Osteoblast (primary cell): ENCODE measurements around the gene DRC3. TPM values are rescaled to one million over a fixed set of nuclear protein-coding genes. Genes with fewer than 3 reads are reported as not detected.

Source experiments
- DNase-seq: peaks from one replicate; pipeline ENCODE4 v3.0.0; 2011; ENCODE audit warnings: low spot score, mixed read lengths; ENCODE audit not compliant: insufficient read length; ENCODE audit errors: missing footprints
- H2AFZ ChIP-seq: 2 replicates; pipeline ENCODE4 v1.6.0; 2011; ENCODE audit warnings: mild to moderate bottlenecking, low read length
- H3K27ac ChIP-seq: 2 replicates; pipeline ENCODE4 v1.5.1; 2011; ENCODE audit warnings: mild to moderate bottlenecking, low read depth, low read length, moderate library complexity
- H3K27me3 ChIP-seq: 2 replicates; pipeline ENCODE4 v1.6.0; 2012; ENCODE audit warnings: mild to moderate bottlenecking, control low read depth, inconsistent platforms, low read length, moderate library complexity; ENCODE audit not compliant: insufficient read depth
- H3K36me3 ChIP-seq: 2 replicates; pipeline ENCODE4 v1.5.1; 2011; ENCODE audit warnings: mild to moderate bottlenecking, low read length, control low read depth, moderate library complexity; ENCODE audit not compliant: insufficient read depth
- H3K4me1 ChIP-seq: 2 replicates; pipeline ENCODE4 v1.5.1; 2011; ENCODE audit warnings: mild to moderate bottlenecking, low read length, control low read depth, moderate library complexity; ENCODE audit not compliant: insufficient read depth
- H3K4me2 ChIP-seq: 2 replicates; pipeline ENCODE4 v1.6.0; 2011; ENCODE audit warnings: mild to moderate bottlenecking, low read length; ENCODE audit not compliant: insufficient read depth
- H3K4me3 ChIP-seq: fragments of 200-600 bp; sonication (generic); 3 replicates; pipeline ENCODE4 v1.5.1; 2012; ENCODE audit warnings: mild to moderate bottlenecking, low read length, inconsistent platforms; ENCODE audit not compliant: insufficient read depth
- H3K79me2 ChIP-seq: 2 replicates; pipeline ENCODE4 v1.6.0; 2012; ENCODE audit warnings: mild to moderate bottlenecking, low read length, control low read depth, inconsistent platforms; ENCODE audit not compliant: insufficient read depth
- H3K9me3 ChIP-seq: 2 replicates; pipeline ENCODE4 v1.5.1; 2011; ENCODE audit warnings: low read depth, low read length, control low read depth
- H4K20me1 ChIP-seq: 2 replicates; pipeline ENCODE4 v1.6.0; 2012; ENCODE audit warnings: mild to moderate bottlenecking, low read length, control low read depth; ENCODE audit not compliant: insufficient read depth
- total RNA-seq: library from RNA; depleted of rRNA; stranded (reverse); fragments of >200 nt; gene quantifications from 2 replicates; pipeline ENCODE4 v1.2.3, GENCODE V29; 2012
- TF ChIP-seq, protein P1 (sequence below): IDR thresholded peaks from 2 replicates; pipeline ENCODE4 v1.5.1; 2011; ENCODE audit warnings: mild to moderate bottlenecking, low read depth, low read length, moderate library complexity; ENCODE audit errors: extremely low read depth

DRC3 gene
- total RNA-seq, 1 donor = 2.9 TPM

DNA sequence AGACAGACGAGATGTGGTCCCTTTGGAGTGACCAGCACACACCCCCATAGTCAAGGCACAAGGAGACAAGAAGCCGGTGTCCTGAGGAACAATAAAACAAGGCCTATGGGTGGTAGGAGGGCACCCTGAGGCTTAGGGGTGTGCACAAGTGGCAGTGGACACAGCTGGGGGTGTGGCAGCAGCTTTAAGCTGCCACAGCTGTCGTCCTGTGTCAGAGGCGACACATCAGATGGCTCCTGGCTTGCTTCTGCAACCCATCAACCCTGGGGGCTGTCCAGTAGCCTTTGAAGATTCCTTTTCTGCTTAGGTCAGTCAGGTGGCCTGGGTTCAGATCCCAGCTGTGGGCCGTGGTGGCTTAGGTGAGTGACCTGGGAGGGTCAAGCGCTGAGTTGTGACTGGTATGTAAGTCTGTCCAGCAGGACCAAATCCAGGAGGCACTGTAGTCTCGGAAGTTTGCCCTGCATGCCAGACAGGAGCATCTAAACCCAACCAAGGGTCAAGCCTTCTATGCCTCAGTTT lies 15.8 kb downstream of the DRC3 start:
- H3K4me2 ChIP-seq = no peak overlapping the region
- no peaks in the 10 kb centered on the region for H3K27me3 ChIP-seq
- H3K4me3 ChIP-seq = no peak overlapping the region
- H3K9me3 ChIP-seq = no peaks in the 10 kb centered on the region
- peaks cover 10% of the 10 kb centered on the region for H3K4me1 ChIP-seq
- no peak for DNase-seq
- no peaks in the 10 kb centered on the region for H3K79me2 ChIP-seq
- no peak overlapping the region for H2AFZ ChIP-seq
- no peaks in the 10 kb centered on the region for H4K20me1 ChIP-seq
- H3K27ac ChIP-seq = no peak overlapping the region
- TF ChIP-seq, protein P1, sequence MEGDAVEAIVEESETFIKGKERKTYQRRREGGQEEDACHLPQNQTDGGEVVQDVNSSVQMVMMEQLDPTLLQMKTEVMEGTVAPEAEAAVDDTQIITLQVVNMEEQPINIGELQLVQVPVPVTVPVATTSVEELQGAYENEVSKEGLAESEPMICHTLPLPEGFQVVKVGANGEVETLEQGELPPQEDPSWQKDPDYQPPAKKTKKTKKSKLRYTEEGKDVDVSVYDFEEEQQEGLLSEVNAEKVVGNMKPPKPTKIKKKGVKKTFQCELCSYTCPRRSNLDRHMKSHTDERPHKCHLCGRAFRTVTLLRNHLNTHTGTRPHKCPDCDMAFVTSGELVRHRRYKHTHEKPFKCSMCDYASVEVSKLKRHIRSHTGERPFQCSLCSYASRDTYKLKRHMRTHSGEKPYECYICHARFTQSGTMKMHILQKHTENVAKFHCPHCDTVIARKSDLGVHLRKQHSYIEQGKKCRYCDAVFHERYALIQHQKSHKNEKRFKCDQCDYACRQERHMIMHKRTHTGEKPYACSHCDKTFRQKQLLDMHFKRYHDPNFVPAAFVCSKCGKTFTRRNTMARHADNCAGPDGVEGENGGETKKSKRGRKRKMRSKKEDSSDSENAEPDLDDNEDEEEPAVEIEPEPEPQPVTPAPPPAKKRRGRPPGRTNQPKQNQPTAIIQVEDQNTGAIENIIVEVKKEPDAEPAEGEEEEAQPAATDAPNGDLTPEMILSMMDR = no peak
- H3K36me3 ChIP-seq = no peaks in the 10 kb centered on the region

DNA sequence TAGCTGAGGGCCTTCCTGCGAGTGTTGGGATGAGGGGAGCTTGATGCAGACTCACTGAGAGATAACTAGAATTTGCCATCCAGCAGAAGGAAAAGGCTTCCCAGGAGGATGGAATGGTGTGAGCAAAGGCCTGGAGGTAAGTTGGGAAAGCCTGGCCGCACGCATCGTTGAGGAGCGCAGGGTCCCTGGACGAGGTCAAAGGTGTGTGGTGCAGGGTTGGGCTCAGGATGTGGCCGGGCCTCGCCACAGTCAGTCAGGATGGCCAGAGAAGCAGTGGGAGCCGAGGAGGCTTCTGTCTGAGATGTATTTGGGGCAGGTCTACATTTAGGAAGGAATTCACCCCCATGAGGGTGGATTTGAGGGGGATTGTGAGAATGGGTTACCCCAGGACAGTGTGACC lies 16.4 kb downstream of the DRC3 start:
- H3K27me3 ChIP-seq = no peaks in the 10 kb centered on the region
- no peak overlapping the region for H3K4me3 ChIP-seq
- peaks cover 10% of the 10 kb centered on the region for H3K4me1 ChIP-seq
- H4K20me1 ChIP-seq = no peaks in the 10 kb centered on the region
- no peaks in the 10 kb centered on the region for H3K79me2 ChIP-seq
- TF ChIP-seq, protein P1 = no peak
- no peak overlapping the region for H2AFZ ChIP-seq
- DNase-seq = no peak
- no peak overlapping the region for H3K27ac ChIP-seq
- H3K36me3 ChIP-seq = no peaks in the 10 kb centered on the region
- no peak overlapping the region for H3K4me2 ChIP-seq
- no peaks in the 10 kb centered on the region for H3K9me3 ChIP-seq

DNA sequence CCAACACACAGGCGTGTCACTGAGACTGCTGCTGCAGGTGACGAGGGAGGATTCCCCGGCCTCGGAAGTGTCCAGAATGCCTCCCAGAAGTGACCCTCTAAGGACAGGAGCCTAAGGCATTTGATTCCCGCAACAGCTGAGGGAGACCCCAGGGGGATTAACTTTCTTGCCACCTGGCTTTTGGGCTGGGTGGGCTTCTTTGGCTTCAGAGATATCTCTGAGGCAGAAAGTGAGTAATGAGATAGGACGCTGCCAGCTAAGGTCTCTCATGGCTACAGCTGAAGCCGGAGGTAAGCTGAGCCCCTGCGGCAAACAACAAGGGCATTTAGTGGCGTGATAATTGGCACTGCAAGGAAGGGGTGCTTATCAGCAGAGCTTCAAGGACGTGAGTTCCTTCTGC lies 17.0 kb downstream of the DRC3 start:
- Histone ChIP-seq H3K4me2 (no peak overlapping the region), H3K9me3 (no peaks in the 10 kb centered on the region), H2AFZ (no peak overlapping the region), H4K20me1 (no peaks in the 10 kb centered on the region), H3K36me3 (no peaks in the 10 kb centered on the region), H3K79me2 (no peaks in the 10 kb centered on the region), H3K4me1 (peaks cover 10% of the 10 kb centered on the region), H3K27me3 (no peaks in the 10 kb centered on the region), H3K27ac (no peak overlapping the region), H3K4me3 (no peak overlapping the region)
- TF ChIP-seq, protein P1 = no peak
- no peak for DNase-seq

DNA sequence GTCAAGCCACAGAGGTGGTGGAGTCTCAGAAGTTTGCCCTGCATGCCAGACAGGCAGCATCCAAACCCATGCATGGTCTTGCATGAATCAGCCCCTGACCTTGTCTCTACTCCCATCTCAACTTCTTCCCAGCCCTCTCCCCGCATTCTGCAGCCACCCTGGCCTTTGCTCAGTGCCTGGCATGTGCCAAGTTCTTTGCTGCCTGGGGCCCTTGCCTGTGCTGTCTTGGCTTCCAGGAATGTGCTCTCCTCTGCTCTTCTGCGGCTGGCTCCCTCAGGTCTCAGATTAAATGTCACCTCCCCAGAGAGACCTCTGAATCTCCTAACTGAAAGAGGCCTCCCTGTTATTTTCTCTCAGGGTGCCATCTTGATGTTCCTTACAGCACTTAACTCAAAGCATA lies 17.6 kb downstream of the DRC3 start:
- H3K27me3 ChIP-seq = no peaks in the 10 kb centered on the region
- TF ChIP-seq, protein P1 = no peak
- no peak overlapping the region for H3K4me2 ChIP-seq
- peak overlapping the region; percentile 70 for H3K27ac ChIP-seq
- no peaks in the 10 kb centered on the region for H4K20me1 ChIP-seq
- H3K4me3 ChIP-seq = no peak overlapping the region
- H2AFZ ChIP-seq = no peak overlapping the region
- H3K9me3 ChIP-seq = no peaks in the 10 kb centered on the region
- no peaks in the 10 kb centered on the region for H3K79me2 ChIP-seq
- peaks cover 10% of the 10 kb centered on the region for H3K4me1 ChIP-seq
- DNase-seq = no peak
- no peaks in the 10 kb centered on the region for H3K36me3 ChIP-seq
